WTC11 (cell line): ENCODE results near the gene CLPTM1.

Experiments
- CREM ChIP-seq: sonication (generic); formaldehyde crosslinking; IDR thresholded peaks from 2 replicates; pipeline ENCODE4 v1.8.1; 2022; ENCODE audit warnings: mild to moderate bottlenecking, missing genetic modification reagents, moderate library complexity
- ESRRA ChIP-seq: sonication (generic); formaldehyde crosslinking; IDR thresholded peaks from 2 replicates; pipeline ENCODE4 v1.8.1; 2022; ENCODE audit warnings: mild to moderate bottlenecking, missing genetic modification reagents, borderline replicate concordance
- TF ChIP-seq, protein P1 (sequence below): fragments of 200-600 bp; IDR thresholded peaks from 2 replicates; pipeline ENCODE4 v1.8.0; 2022; ENCODE audit warnings: antibody characterized with exemption
- TF ChIP-seq, protein P2 (sequence below): sonication (generic); formaldehyde crosslinking; IDR thresholded peaks from 2 replicates; pipeline ENCODE4 v1.8.0; 2023; ENCODE audit warnings: mild to moderate bottlenecking, missing genetic modification reagents
- TF ChIP-seq, protein P3 (sequence below): sonication (generic); formaldehyde crosslinking; IDR thresholded peaks from 2 replicates; pipeline ENCODE4 v1.8.0; 2022; ENCODE audit warnings: mild to moderate bottlenecking, missing genetic modification reagents
- TF ChIP-seq, protein P4 (sequence below): sonication (generic); formaldehyde crosslinking; conservative IDR thresholded peaks from 2 replicates; pipeline ENCODE4 v1.8.1; 2022; ENCODE audit warnings: mild to moderate bottlenecking, missing genetic modification reagents
- TF ChIP-seq, protein P5 (sequence below): sonication (generic); formaldehyde crosslinking; IDR thresholded peaks from 2 replicates; pipeline ENCODE4 v1.8.1; 2023; ENCODE audit warnings: mild to moderate bottlenecking, missing genetic modification reagents, moderate library complexity

DNA sequence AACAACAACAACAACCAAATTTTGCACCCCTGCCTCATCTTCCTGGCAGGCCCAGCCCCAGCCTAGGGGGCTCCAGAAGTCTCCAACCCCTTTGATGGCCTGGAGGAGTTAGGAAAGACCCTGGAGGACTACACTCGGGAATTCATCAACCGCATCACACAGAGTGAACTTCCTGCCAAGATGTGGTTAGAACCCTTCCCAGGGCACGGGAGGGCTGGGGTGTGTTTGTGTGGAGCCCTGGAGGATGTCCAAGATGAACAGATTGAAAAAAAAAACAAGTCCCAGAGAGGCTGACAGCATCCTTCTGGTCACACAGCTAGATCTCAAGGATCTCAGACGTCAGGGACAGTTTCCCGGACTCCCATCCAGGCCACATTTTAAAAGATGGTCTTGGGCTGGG lies 27.4 kb upstream of the CLPTM1 start:
- TF ChIP-seq, protein P1, sequence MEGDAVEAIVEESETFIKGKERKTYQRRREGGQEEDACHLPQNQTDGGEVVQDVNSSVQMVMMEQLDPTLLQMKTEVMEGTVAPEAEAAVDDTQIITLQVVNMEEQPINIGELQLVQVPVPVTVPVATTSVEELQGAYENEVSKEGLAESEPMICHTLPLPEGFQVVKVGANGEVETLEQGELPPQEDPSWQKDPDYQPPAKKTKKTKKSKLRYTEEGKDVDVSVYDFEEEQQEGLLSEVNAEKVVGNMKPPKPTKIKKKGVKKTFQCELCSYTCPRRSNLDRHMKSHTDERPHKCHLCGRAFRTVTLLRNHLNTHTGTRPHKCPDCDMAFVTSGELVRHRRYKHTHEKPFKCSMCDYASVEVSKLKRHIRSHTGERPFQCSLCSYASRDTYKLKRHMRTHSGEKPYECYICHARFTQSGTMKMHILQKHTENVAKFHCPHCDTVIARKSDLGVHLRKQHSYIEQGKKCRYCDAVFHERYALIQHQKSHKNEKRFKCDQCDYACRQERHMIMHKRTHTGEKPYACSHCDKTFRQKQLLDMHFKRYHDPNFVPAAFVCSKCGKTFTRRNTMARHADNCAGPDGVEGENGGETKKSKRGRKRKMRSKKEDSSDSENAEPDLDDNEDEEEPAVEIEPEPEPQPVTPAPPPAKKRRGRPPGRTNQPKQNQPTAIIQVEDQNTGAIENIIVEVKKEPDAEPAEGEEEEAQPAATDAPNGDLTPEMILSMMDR: no peak
- TF ChIP-seq, protein P2, sequence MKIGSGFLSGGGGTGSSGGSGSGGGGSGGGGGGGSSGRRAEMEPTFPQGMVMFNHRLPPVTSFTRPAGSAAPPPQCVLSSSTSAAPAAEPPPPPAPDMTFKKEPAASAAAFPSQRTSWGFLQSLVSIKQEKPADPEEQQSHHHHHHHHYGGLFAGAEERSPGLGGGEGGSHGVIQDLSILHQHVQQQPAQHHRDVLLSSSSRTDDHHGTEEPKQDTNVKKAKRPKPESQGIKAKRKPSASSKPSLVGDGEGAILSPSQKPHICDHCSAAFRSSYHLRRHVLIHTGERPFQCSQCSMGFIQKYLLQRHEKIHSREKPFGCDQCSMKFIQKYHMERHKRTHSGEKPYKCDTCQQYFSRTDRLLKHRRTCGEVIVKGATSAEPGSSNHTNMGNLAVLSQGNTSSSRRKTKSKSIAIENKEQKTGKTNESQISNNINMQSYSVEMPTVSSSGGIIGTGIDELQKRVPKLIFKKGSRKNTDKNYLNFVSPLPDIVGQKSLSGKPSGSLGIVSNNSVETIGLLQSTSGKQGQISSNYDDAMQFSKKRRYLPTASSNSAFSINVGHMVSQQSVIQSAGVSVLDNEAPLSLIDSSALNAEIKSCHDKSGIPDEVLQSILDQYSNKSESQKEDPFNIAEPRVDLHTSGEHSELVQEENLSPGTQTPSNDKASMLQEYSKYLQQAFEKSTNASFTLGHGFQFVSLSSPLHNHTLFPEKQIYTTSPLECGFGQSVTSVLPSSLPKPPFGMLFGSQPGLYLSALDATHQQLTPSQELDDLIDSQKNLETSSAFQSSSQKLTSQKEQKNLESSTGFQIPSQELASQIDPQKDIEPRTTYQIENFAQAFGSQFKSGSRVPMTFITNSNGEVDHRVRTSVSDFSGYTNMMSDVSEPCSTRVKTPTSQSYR (CRISPR knock-in tag): no peak
- TF ChIP-seq, protein P3, sequence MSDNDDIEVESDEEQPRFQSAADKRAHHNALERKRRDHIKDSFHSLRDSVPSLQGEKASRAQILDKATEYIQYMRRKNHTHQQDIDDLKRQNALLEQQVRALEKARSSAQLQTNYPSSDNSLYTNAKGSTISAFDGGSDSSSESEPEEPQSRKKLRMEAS (CRISPR knock-in tag): no peak
- TF ChIP-seq ESRRA (CRISPR knock-in tag): no peak
- TF ChIP-seq, protein P4, sequence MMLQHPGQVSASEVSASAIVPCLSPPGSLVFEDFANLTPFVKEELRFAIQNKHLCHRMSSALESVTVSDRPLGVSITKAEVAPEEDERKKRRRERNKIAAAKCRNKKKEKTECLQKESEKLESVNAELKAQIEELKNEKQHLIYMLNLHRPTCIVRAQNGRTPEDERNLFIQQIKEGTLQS (CRISPR knock-in tag): no peak
- no peak for TF ChIP-seq CREM
- TF ChIP-seq, protein P5, sequence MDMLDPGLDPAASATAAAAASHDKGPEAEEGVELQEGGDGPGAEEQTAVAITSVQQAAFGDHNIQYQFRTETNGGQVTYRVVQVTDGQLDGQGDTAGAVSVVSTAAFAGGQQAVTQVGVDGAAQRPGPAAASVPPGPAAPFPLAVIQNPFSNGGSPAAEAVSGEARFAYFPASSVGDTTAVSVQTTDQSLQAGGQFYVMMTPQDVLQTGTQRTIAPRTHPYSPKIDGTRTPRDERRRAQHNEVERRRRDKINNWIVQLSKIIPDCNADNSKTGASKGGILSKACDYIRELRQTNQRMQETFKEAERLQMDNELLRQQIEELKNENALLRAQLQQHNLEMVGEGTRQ (CRISPR knock-in tag): no peak
